ENCODE data around the gene VWF.

VWF gene

DNA sequence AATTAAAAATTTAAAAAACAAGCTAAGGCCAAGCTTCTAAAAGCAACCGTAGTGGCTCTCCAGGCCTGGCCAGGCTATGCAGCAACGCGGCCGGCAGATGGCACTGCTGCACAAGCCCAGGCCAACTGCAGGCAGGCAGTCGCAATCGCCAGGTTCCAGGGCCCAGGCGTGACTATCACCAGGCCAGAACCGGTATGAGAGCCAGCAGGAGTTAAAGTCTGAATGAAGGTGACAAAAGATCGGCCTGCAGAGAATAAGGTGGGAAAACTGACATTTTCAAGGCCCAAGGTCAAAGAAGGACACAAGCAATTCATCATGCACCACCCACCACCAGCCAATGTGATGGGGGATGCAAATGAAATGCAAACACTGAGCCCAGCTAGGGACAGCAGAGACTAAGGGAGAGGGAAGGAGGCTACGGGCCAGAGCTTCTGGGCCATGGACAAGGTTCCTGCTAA is 135.8 kb downstream of the VWF start:
- peak in 52 of 56 donors; percentile 8 to 81 (median 47) for DNase-seq

- DNase-seq = no peak
These were observed 136.4 kb downstream of the VWF start for GRCh38 chr12:5988088-5988487.

GRCh38 chr12:5987573-5987972 is 136.9 kb downstream of the VWF start:
- no peak for DNase-seq

GRCh38 chr12:5985471-5985870 is 139.0 kb downstream of the VWF start:
- no peak for DNase-seq

DNA sequence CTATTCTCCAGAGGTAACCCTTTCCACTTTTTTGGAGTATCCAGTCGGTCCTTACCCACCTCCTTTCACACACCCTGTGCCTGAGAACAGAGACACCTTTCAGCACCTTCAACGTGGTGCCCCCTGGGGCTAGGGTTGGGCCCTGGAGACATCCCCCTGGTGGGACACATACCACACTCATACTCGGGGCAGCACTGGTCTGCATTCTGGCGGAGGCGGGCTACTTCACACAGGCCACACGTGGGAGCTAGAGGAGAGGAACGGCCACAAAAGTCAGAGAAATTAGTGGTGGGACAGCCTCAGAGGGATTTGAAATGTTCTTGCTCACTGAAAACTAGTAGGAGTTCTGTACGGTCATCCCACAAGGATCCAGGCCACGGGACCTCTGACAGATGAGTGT is 139.6 kb downstream of the VWF start:
- DNase-seq = no peak

DNA sequence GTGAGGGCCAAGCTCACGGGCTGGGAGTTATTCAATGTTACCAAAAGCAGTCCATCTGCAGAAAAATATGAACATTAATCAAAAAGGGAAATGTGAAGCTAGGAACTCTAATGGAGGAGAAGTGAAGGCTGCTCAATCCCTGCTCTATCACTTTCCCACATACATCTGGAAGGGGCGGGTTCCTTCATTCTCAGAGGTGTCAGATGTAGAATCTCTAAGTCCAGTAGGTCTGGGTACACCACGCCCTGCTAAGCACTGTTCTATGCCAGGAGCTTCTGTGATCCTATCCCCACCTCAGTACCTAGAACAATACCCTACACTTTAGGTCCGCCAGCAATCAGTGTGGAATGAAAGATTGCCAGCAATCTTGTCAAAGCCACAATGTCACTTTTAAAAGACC is 142.4 kb downstream of the VWF start:
- no peak for DNase-seq

DNA sequence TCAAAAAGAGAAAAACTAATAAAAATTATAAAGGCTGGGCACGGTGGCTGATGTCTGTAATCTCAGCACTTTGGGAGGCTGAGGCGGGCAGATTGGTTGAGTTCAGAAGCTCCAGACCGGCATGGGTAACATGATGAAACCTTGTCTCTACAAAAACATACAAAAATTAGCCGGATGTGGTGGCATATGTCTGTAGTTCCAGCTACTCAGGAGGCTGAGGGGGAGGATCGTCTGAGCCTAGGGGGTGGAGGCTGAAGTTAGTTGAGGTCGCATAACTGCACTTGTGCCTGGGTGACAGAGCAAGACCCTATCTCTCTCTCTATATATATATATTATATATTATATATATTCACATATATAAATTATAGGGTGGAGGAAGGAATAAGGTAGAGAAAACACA is 146.9 kb downstream of the VWF start:
- no peak for DNase-seq

GRCh38 chr12:5976711-5977110 is 147.8 kb downstream of the VWF start:
- no peak for DNase-seq

DNA sequence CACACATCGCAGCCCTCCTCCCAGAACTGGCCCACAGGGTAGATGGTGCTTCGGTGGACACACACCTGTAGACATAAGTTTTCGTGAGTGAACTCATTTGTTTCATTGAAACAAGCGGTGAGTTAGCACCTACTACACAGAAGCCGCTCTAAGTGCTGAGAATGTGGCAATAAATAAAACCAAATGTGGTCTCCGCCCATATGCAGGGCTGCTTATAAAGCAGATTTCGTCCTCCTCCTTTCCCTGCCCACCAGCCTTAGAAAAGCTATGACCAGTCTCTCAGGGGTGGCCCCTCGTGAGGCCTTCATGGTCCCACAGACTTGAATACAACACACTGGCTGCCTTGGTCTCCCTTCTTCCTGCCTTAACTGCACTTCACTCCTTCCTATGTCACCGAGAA is 148.3 kb downstream of the VWF start:
- DNase-seq = no peak

DNA sequence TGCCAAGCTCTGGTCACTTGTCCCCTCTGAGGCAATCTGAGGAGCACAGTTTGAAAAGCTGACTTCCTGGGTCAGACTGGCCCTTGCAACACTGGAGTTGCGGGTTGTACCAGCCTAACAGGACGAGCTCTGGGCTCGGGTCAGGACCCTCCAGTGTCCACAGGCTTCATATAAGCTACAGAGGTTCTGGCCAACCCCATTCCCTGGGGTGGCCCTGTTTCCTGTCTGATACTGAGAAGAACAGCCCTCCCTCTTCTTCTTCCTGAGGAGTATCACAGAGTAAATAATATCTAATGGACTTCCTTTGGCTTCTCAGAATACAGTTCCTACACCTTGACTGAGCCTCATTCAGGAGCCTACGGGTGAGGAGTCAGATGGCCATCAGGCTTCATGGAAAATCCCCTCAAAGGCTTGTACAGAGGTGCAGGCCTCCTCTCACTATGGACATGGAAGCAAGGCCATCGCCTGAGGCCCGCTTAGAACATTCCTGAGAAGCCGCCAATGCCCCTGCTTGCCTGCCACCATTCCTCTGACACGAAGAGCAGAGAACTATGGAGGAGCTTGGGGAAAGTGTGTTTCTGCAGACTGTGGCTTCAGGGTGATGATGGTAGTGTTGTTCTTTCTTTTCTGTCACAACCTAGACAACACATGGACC is 150.9 kb downstream of the VWF start:
- no peak for DNase-seq

GRCh38 chr12:5972387-5972786 is 152.1 kb downstream of the VWF start:
- DNase-seq = no peak

DNA sequence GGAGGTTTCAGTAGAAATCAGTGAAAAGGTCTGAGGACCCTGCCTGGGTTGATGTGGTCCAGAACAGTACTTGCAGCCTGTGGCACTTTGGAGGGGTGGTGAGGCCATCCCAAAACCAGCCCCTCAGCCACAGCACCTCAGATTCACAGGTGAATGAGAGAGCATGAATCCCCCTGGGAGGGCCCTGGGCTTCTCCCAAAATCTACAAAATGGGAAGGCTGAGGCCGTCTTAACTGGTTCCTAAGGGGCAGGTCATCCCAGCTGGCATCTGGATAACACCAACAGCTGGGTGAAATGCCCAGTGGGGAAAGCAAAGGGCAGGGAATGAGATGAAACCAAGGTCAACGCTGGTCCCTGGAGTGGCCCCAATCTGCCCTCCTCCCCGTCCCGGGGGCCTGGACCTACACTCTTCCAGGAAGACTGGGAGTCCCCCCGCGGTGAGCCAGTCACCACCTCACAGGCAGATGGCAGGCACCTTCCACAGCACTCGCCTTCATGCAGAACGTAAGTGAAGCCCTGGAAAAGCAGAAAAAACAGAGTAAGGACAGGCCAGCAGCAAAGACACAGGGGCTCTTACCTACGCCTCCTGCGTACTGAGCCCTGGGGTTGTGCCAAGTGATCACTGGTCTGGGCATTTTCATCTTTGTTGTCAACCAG is 153.1 kb downstream of the VWF start:
- DNase-seq = no peak

DNA sequence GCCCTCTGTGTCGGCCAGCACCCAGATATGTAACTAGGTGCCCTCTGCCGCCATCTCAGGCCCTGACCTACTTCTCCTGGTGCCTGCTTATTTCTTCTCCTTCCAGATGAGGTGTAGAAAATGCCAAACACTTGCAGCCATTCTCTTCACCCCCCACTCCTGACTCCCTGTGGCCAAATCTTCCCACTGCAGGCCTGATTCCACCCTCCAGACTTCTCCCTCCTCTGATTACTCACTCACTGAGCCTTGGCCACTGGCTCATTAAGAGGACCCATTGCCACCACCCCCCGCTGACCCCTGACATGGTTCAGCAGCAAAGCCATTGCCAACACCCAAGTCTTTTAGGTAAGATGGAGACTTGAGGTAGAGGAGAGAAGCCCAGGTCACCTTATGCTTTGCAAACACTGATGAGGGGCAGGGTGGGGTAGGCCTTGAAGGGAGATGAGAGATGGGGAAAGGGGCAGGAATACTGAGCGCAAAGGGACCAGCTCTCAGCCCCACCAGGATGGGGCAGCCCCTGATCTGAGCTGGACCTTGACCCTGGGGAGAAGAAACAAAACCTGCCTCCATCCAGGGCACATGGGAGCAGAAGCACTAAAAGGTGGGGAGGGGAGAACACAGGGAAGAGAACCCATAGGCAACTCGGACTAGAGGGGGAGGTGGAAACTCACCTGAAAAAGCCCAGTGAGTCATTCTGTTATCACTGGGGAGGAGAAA is 154.3 kb downstream of the VWF start:
- no peak for DNase-seq

GRCh38 chr12:5969156-5969973 is 155.1 kb downstream of the VWF start:
- no peak for DNase-seq

DNA sequence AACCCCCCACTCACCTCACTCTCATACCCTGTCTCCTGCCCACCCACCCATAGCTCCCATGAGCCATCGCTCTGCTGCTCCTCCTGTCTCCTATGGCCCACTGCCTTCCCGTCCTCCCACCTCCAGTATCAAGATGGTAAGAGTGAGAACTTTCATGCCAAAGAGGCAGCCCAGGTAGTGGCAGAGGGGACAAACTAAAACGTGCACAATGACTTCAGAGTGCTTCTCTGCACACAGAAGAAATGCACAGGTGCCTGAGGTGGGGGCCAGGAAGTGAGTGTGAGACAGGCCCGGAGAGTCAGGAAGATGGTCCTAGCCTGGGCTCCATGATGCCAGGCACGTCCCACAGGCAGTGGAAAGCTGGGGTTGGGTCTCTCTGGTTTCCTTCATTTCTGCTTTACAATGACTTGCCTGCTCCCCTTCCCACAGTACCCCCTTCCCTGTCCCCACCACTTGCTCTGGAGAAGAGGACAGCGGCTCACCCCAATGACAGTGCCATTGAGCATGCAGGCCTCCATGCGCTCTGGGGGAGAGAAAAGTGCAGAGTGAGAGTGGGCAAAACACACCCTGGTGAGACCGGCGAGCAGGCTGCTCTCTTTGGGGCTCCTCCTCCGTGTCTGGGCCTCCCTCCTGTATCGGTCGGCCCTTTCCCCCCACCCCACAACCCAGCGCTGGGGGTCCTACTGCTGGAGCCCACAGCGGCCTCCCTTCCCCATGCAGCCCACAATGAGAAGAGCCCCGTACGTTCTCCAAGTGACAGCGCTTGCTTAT is 156.6 kb downstream of the VWF start:
- no peak for DNase-seq

DNA sequence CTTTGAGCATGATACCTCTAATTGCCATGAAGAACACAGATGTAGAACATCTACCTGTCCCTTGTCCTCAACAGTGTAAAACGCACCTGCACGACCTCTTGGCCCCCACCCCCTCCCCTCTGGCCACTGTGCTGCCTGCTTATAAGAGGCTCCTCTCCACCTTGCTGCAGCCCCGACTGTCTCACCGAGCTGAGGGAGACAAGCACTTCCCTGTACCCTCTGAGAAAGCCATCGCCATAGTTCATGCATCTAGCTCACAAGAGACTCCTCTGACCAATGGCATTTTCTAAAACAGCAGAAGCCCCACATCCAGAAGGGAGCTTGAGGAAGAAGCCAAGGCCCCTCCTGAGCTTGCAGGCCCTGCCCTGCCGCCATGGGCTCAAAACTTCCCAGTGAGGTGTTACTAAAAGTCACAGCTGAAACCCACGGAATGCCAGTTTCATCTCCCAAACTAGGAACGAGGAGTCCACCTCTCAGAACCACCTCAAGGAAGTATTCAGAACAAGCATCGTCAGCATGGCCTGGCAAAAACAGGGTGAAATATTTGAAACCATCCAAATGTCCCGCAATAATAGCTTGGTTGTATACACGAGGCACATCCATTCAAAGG is 157.9 kb downstream of the VWF start:
- no peak for DNase-seq

DNA sequence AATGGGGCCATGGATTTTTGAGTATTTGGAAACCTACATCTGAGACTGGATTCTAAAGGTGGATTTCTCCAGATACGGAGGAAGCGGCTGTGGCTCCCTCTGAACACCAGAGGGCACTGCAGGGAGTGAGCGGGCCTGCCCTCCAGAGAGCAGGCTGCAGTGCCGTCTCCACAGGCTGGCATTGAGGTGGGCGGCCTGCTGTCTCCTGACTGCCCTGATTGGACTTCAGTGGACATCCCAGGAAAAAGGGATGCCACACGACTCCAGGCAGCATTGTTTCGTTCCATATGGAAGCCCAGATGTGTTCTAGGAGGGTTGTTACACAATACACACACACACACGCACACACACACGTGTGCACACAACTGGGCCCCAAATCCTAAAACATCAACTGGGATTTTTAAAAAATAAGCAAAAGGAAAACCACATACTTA is 158.5 kb downstream of the VWF start:
- DNase-seq = peak in 32 of 56 donors; percentile 2 to 62 (median 16)

DNA sequence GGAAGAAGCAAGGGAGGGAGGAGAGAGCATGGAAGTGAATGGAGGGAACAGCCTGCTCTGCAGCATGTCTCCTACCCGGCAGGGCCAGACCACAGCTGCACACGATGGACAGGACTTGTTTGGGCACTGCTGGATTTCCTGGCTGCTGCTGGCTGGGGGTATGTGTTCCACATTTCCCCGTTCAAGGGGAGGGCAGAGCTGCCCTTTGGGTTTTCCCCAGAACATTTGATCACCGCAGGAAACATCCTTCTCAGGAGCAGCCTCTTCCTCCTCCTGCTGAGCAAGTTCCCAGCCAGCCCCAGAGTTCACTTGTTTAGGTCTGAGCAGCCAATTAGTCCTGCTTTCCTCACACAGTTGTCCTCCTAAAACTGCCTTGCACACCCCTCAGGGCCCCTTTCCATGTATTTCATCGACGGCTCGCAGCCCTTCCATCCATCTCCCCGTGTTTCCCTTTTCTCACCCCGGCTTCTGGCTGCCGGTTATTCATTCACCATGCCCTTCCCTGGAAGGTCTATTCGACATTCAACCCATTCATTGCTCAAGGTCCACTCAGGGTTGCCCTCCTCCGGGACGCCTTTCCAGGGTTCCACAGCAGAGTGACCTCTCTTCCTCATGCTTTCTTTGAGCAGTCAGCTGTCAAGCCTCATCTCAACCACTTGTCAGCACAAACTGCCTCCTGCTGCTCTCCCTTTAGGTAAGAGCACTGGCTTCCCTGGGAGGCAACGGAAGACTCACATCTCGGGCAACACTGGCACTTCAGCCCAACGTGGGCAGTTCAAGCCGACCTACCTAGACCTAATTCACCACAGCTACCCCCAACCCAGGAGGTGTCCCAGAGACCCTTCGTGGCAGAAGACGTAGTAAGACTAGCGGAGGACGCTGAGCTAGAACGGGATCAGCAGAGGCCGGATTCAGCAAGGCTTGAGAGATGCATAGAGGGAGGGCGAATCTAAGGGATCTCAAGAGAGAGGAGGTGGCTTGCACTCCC is 159.3 kb downstream of the VWF start:
- DNase-seq = no peak

DNA sequence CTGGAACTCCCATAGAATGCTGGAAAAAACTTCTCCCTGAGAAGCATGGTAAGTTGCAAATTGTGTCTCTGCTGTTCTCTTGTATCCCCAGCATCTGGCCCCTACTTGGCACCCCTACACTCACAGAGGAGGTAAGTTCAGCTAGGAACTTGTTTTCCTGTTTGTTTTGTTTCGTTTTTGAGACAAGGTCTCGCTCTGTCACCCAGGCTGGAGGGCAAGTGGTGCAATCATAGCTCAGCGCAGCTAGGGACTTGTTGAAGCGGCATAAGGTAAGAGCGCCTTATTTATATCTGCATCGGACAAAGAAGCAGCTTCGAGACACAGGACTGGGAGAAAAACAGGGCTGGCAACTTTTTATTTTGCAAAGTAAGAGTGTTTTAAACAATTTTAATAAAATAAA is 161.0 kb downstream of the VWF start:
- no peak for DNase-seq
